ENCODE results near the gene ISG20L2.

DNA sequence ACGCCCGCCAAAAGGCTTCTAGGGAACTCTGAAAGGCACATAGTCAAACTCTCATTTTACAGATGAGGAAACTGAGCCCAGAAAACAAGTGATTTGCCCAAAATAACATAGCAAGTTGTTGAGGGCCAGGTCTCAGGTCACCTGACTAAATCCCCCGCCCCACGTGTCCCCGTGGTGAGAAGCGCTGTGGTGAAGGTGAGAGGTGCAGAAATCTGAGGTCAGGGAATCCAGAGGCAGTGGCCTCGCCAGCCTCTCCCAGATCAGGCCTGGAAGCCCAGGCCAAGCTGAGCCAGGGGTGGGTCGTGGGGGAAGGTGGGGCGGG lies 17.8 kb upstream of the ISG20L2 start:
- TF ChIP-seq CTCF (IDR thresholded peaks at IDR 0.05) (no peak), EZH2phosphoT487 (IDR thresholded peaks at IDR 0.05) (no peak)
